PC-9 (cell line): ENCODE data around the gene PTPRR. TPM values are rescaled to one million over a fixed set of nuclear protein-coding genes. Genes with fewer than 3 reads are reported as not detected.
A peak's percentile ranks its signal among the peaks of the same experiment; 100 is the strongest.

Experiments
- Bru-seq: library from RNA; stranded (reverse); fragments of 400-500 nt; gene quantifications from one replicate; lab custom pipeline; 2021; lab: Mats Ljungman, UMichigan
- BruChase-seq, 2 experiments: library from RNA; stranded (reverse); fragments of 400-500 nt; gene quantifications; one replicate each; lab custom pipeline; 2021; lab: Mats Ljungman, UMichigan
- BruUV-seq: library from RNA; stranded (reverse); fragments of 400-500 nt; replicated peaks from 2 replicates; lab custom pipeline; 2021; lab: Mats Ljungman, UMichigan
- CTCF ChIA-PET: fragments of 300-600 bp; sonication (Branson Sonifier 250); formaldehyde crosslinking; loops from one replicate; lab custom pipeline; 2022; ENCODE audit warnings: antibody characterized with exemption; lab: Charles Lee
- POLR2A ChIA-PET: fragments of 300-600 bp; sonication (Branson Sonifier 250); formaldehyde crosslinking; loops from one replicate; lab custom pipeline; 2022; ENCODE audit warnings: antibody characterized with exemption; ENCODE audit not compliant: unreplicated experiment; lab: Charles Lee
- DNase-seq, 2 experiments: peaks; one replicate each; pipeline versions ENCODE4 v3.0.0 to v3.0.0-alpha.2; 2015 to 2022; ENCODE audit warnings: mixed read lengths in 1 of 2
- H2AFZ ChIP-seq: fragments of 200-600 bp; sonication (generic); 2 replicates; pipeline ENCODE4 v1.8.1; 2017; ENCODE audit warnings: antibody characterized with exemption
- H3F3A ChIP-seq: fragments of 200-600 bp; sonication (generic); 2 replicates; pipeline ENCODE4 v1.8.1; 2017; ENCODE audit warnings: antibody characterized with exemption, mild to moderate bottlenecking, low read depth; ENCODE audit not compliant: insufficient read depth
- H3K27ac ChIP-seq: fragments of 200-600 bp; sonication (generic); 2 replicates; pipeline ENCODE4 v1.6.1; 2016; ENCODE audit warnings: mixed run types
- H3K27me3 ChIP-seq: fragments of 200-600 bp; sonication (generic); 2 replicates; pipeline ENCODE4 v1.6.1; 2016; ENCODE audit warnings: low read depth, mixed run types; ENCODE audit not compliant: insufficient read depth
- H3K36me3 ChIP-seq: fragments of 200-600 bp; sonication (generic); 2 replicates; pipeline ENCODE4 v1.6.1; 2016; ENCODE audit warnings: low read depth, mixed run types
- H3K4me1 ChIP-seq: fragments of 200-600 bp; sonication (generic); replicated peaks from 2 replicates; pipeline ENCODE4 v1.6.1; 2016; ENCODE audit warnings: mixed run types; ENCODE audit not compliant: insufficient read depth
- H3K4me2 ChIP-seq: fragments of 200-600 bp; sonication (generic); 2 replicates; pipeline ENCODE4 v1.6.1; 2017; ENCODE audit warnings: mixed run types
- H3K4me3 ChIP-seq: fragments of 200-600 bp; sonication (generic); 2 replicates; pipeline ENCODE4 v1.6.1; 2016; ENCODE audit warnings: mixed run types
- H3K79me2 ChIP-seq: fragments of 200-600 bp; sonication (generic); 2 replicates; pipeline ENCODE4 v1.6.1; 2017; ENCODE audit warnings: low read depth, mixed run types
- H3K9me2 ChIP-seq: fragments of 200-600 bp; sonication (generic); 2 replicates; pipeline ENCODE4 v1.8.1; 2017; ENCODE audit warnings: mild to moderate bottlenecking; ENCODE audit not compliant: insufficient read depth
- H3K9me3 ChIP-seq: fragments of 200-600 bp; sonication (generic); 2 replicates; pipeline ENCODE4 v1.8.1; 2016; ENCODE audit warnings: low read depth; ENCODE audit not compliant: insufficient read depth
- H4K20me1 ChIP-seq: fragments of 200-600 bp; sonication (generic); 2 replicates; pipeline ENCODE4 v1.8.1; 2017; ENCODE audit not compliant: insufficient read depth
- CTCF ChIP-seq: fragments of 200-600 bp; sonication (generic); conservative IDR thresholded peaks from 2 replicates; pipeline ENCODE4 v1.6.1; 2017; ENCODE audit warnings: mixed run types, antibody characterized with exemption, mild to moderate bottlenecking, moderate library complexity
- EZH2 ChIP-seq: fragments of 200-600 bp; sonication (generic); IDR thresholded peaks from 2 replicates; pipeline ENCODE4 v1.8.0; 2017; ENCODE audit warnings: antibody characterized with exemption, low read depth
- intact Hi-C: fragments of 100-400 bp; cut with micrococcal nuclease; formaldehyde crosslinking; loops from one replicate; pipeline ENCODE4 v1.10.0; 2022; ENCODE audit not compliant: unreplicated experiment
- long read RNA-seq: library from polyadenylated mRNA; stranded (forward); transcript quantifications from one replicate; pipeline ENCODE4 v2.0.0, GENCODE V29; 2022
- total RNA-seq: library from RNA; stranded (reverse); gene quantifications from 2 replicates; pipeline ENCODE4 v1.2.3, GENCODE V29; 2021

The PTPRR gene
- total RNA-seq = 8.1 and 12.2 TPM in 2 replicates
- percentile 61 among the genes with signal in this experiment for Bru-seq, nascent RNA
- percentile 60 among the genes with signal in this experiment for BruChase-seq, experiment 1, labeled RNA remaining after a 2-hour chase
- percentile 47 among the genes with signal in this experiment for BruChase-seq, experiment 2, labeled RNA remaining after a 6-hour chase
- long read RNA-seq, transcript PTPRR-204 (10 exons, 2,818 nt) = minor isoform, 6 of 28 reads
- long read RNA-seq, transcript PTPRR-203 (11 exons, 2,632 nt) = major isoform, 15 of 28 reads
- long read RNA-seq, partial matches to known transcripts = 3 of 28 reads
- long read RNA-seq, other reads (novel, unspliced or antisense) = 4 of 28 reads

GRCh38 chr12:70920251-70920851 is at the start of gene PTPRR:
Gene PTPRR (minus strand): TSS chr12:70920738. CDS start chr12:70920390, 348 bp downstream.
- Histone ChIP-seq H2AFZ (no peak within 1 kb of the TSS), H3K36me3 (no peaks in the 10 kb centered on the region), H4K20me1 (no peaks in the 10 kb centered on the region), H3K4me3 (no peak within 1 kb of the TSS), H3F3A (no peaks in the 10 kb centered on the region), H3K4me1 (no peaks in the 10 kb centered on the region), H3K27me3 (peaks cover 24% of the 10 kb centered on the region), H3K9me2 (no peaks in the 10 kb centered on the region), H3K4me2 (no peak within 1 kb of the TSS), H3K27ac (no peak within 1 kb of the TSS), H3K79me2 (no peaks in the 10 kb centered on the region), H3K9me3 (no peaks in the 10 kb centered on the region)
- DNase-seq = no peak
- TF ChIP-seq EZH2 (no peak), CTCF (no peak)
- intact Hi-C loops = no loop called here
- ChIA-PET CTCF (no interaction called here), POLR2A (no interaction called here)
- no TSS peak for BruUV-seq

- BruUV-seq = no TSS peak
- CTCF ChIA-PET = no interaction called here
- Histone ChIP-seq H3K4me1 (no peaks in the 10 kb centered on the region), H3F3A (no peaks in the 10 kb centered on the region), H3K4me3 (no peak overlapping the region), H4K20me1 (no peaks in the 10 kb centered on the region), H3K9me3 (no peaks in the 10 kb centered on the region), H3K36me3 (no peaks in the 10 kb centered on the region), H3K27ac (no peak overlapping the region), H3K4me2 (no peak overlapping the region), H3K9me2 (no peaks in the 10 kb centered on the region), H3K27me3 (no peaks in the 10 kb centered on the region), H2AFZ (peak overlapping the region; percentile 20; the same call in 1 of the 2 replicates), H3K79me2 (no peaks in the 10 kb centered on the region)
- no peak for DNase-seq
- POLR2A ChIA-PET = no interaction called here
- TF ChIP-seq EZH2 = no peak
- no peak for TF ChIP-seq CTCF
- intact Hi-C loops = no loop called here
Measured at GRCh38 chr12:70966996-70967790, 46.7 kb upstream of the PTPRR start.

GRCh38 chr12:70966046-70966445 is 45.5 kb upstream of the PTPRR start:
- H4K20me1 ChIP-seq = no peaks in the 10 kb centered on the region
- no peaks in the 10 kb centered on the region for H3K9me2 ChIP-seq
- H3K4me1 ChIP-seq = no peaks in the 10 kb centered on the region
- intact Hi-C loops = no loop called here
- no peaks in the 10 kb centered on the region for H3K36me3 ChIP-seq
- ChIA-PET CTCF (no interaction called here), POLR2A (no interaction called here)
- no TSS peak for BruUV-seq
- H3K4me2 ChIP-seq = no peak overlapping the region
- H2AFZ ChIP-seq = no peak overlapping the region
- H3K9me3 ChIP-seq = no peaks in the 10 kb centered on the region; the same call in 1 of the 2 replicates
- no peak overlapping the region for H3K27ac ChIP-seq
- no peaks in the 10 kb centered on the region for H3K79me2 ChIP-seq
- no peak overlapping the region for H3K4me3 ChIP-seq
- H3K27me3 ChIP-seq = no peaks in the 10 kb centered on the region
- no peak for TF ChIP-seq EZH2
- TF ChIP-seq CTCF = no peak
- DNase-seq = no peak
- no peaks in the 10 kb centered on the region for H3F3A ChIP-seq
